MM.1S (cell line): Measurements from ENCODE around the gene PAGE5.

Experiments
- DNase-seq: peaks from one replicate; pipeline ENCODE4 v3.0.0-alpha.2; 2015
- H2AFZ ChIP-seq: fragments of 300-600 bp; sonication (generic); 2 replicates; pipeline ENCODE4 v1.6.0; 2016; ENCODE audit warnings: antibody characterized with exemption, low read length
- H3F3A ChIP-seq: fragments of 300-600 bp; sonication (generic); 2 replicates; pipeline ENCODE4 v1.6.1; 2016; ENCODE audit warnings: mild to moderate bottlenecking, antibody characterized with exemption, low read length, moderate library complexity, mixed read lengths; ENCODE audit not compliant: insufficient read depth
- H3K27ac ChIP-seq: fragments of 300-600 bp; sonication (generic); 2 replicates; pipeline ENCODE4 v1.5.1; 2016; ENCODE audit warnings: mild to moderate bottlenecking, low read length
- H3K27me3 ChIP-seq: fragments of 300-600 bp; sonication (generic); replicated peaks from 2 replicates; pipeline ENCODE4 v1.6.0; 2016; ENCODE audit warnings: low read length; ENCODE audit not compliant: insufficient read depth
- H3K36me3 ChIP-seq: fragments of 300-600 bp; sonication (generic); replicated peaks from 2 replicates; pipeline ENCODE4 v1.6.1; 2016; ENCODE audit warnings: mild to moderate bottlenecking, low read length, mixed read lengths; ENCODE audit not compliant: insufficient read depth
- H3K4me1 ChIP-seq: fragments of 300-600 bp; sonication (generic); 2 replicates; pipeline ENCODE4 v1.6.1; 2016; ENCODE audit warnings: low read length, mixed read lengths
- H3K4me2 ChIP-seq: fragments of 300-600 bp; sonication (generic); 2 replicates; pipeline ENCODE4 v1.6.0; 2016; ENCODE audit warnings: low read depth, low read length
- H3K4me3 ChIP-seq: fragments of 300-600 bp; sonication (generic); 2 replicates; pipeline ENCODE4 v1.5.1; 2016; ENCODE audit warnings: low read length, mixed read lengths
- H3K79me2 ChIP-seq: fragments of 300-600 bp; sonication (generic); 2 replicates; pipeline ENCODE4 v1.6.1; 2016; ENCODE audit warnings: mixed run types, low read length, mixed read lengths
- H3K9ac ChIP-seq: fragments of 300-600 bp; sonication (generic); 2 replicates; pipeline ENCODE4 v1.6.1; 2016; ENCODE audit warnings: low read length, mixed read lengths
- H3K9me2 ChIP-seq: fragments of 300-600 bp; sonication (generic); replicated peaks from 2 replicates; pipeline ENCODE4 v1.6.1; 2016; ENCODE audit warnings: mild to moderate bottlenecking, low read length, mixed read lengths; ENCODE audit not compliant: insufficient read depth
- H3K9me3 ChIP-seq: fragments of 300-600 bp; sonication (generic); replicated peaks from 2 replicates; pipeline ENCODE4 v1.6.1; 2016; ENCODE audit warnings: mild to moderate bottlenecking, low read length, mixed read lengths; ENCODE audit not compliant: insufficient read depth
- H4K20me1 ChIP-seq: fragments of 300-600 bp; sonication (generic); 2 replicates; pipeline ENCODE4 v1.6.1; 2016; ENCODE audit warnings: mild to moderate bottlenecking, low read length, moderate library complexity, mixed read lengths; ENCODE audit not compliant: insufficient read depth
- EZH2 ChIP-seq: fragments of 300-600 bp; sonication (generic); optimal IDR thresholded peaks from 2 replicates; pipeline ENCODE3; 2017; ENCODE audit warnings: low read depth, mild to moderate bottlenecking, antibody characterized with exemption, low read length, mixed read lengths
- EZH2phosphoT487 ChIP-seq: fragments of 300-600 bp; sonication (generic); IDR thresholded peaks from 2 replicates; pipeline ENCODE4 v1.6.1; 2018; ENCODE audit warnings: antibody characterized with exemption, low read length
- TF ChIP-seq, protein P1 (sequence below): fragments of 300-600 bp; sonication (generic); IDR thresholded peaks from 2 replicates; pipeline ENCODE4 v1.5.1; 2016; ENCODE audit warnings: antibody characterized with exemption, low read length, mixed read lengths

PAGE5 gene

GRCh38 chrX:55213381-55213780 is 6.8 kb upstream of the PAGE5 start:
- no peaks in the 10 kb centered on the region for H3K79me2 ChIP-seq
- H3K9me3 ChIP-seq: no peaks in the 10 kb centered on the region
- H3K27ac ChIP-seq: no peak overlapping the region
- no peak overlapping the region for H3K9ac ChIP-seq
- no peaks in the 10 kb centered on the region for H3F3A ChIP-seq
- H4K20me1 ChIP-seq: no peaks in the 10 kb centered on the region
- no peaks in the 10 kb centered on the region for H3K4me1 ChIP-seq
- no peaks in the 10 kb centered on the region for H3K36me3 ChIP-seq
- no peaks in the 10 kb centered on the region for H3K9me2 ChIP-seq
- no peak for DNase-seq
- no peak overlapping the region for H3K4me2 ChIP-seq
- no peak overlapping the region for H2AFZ ChIP-seq
- H3K27me3 ChIP-seq: no peaks in the 10 kb centered on the region
- no peak overlapping the region for H3K4me3 ChIP-seq
- TF ChIP-seq EZH2 (no peak), EZH2phosphoT487 (no peak)
- TF ChIP-seq, protein P1, sequence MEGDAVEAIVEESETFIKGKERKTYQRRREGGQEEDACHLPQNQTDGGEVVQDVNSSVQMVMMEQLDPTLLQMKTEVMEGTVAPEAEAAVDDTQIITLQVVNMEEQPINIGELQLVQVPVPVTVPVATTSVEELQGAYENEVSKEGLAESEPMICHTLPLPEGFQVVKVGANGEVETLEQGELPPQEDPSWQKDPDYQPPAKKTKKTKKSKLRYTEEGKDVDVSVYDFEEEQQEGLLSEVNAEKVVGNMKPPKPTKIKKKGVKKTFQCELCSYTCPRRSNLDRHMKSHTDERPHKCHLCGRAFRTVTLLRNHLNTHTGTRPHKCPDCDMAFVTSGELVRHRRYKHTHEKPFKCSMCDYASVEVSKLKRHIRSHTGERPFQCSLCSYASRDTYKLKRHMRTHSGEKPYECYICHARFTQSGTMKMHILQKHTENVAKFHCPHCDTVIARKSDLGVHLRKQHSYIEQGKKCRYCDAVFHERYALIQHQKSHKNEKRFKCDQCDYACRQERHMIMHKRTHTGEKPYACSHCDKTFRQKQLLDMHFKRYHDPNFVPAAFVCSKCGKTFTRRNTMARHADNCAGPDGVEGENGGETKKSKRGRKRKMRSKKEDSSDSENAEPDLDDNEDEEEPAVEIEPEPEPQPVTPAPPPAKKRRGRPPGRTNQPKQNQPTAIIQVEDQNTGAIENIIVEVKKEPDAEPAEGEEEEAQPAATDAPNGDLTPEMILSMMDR: no peak

GRCh38 chrX:55240788-55241340 is 20.7 kb downstream of the PAGE5 start:
- no peaks in the 10 kb centered on the region for H3K4me1 ChIP-seq
- H4K20me1 ChIP-seq: no peaks in the 10 kb centered on the region
- no peaks in the 10 kb centered on the region for H3K27me3 ChIP-seq
- no peak overlapping the region for H2AFZ ChIP-seq
- no peak overlapping the region for H3K9ac ChIP-seq
- no peak overlapping the region for H3K27ac ChIP-seq
- no peak overlapping the region for H3K4me3 ChIP-seq
- no peak overlapping the region for H3K4me2 ChIP-seq
- no peaks in the 10 kb centered on the region for H3K79me2 ChIP-seq
- TF ChIP-seq EZH2phosphoT487 (no peak), EZH2 (no peak)
- TF ChIP-seq, protein P1: no peak
- H3K9me2 ChIP-seq: no peaks in the 10 kb centered on the region
- H3F3A ChIP-seq: no peaks in the 10 kb centered on the region
- no peaks in the 10 kb centered on the region for H3K9me3 ChIP-seq
- H3K36me3 ChIP-seq: no peaks in the 10 kb centered on the region
- DNase-seq: no peak

- Histone ChIP-seq H3K9me3 (no peaks in the 10 kb centered on the region), H3K4me3 (no peak overlapping the region), H3K79me2 (no peaks in the 10 kb centered on the region), H3F3A (no peaks in the 10 kb centered on the region), H3K27me3 (no peaks in the 10 kb centered on the region), H3K9ac (no peak overlapping the region), H3K27ac (no peak overlapping the region), H2AFZ (no peak overlapping the region), H3K4me2 (no peak overlapping the region), H4K20me1 (no peaks in the 10 kb centered on the region), H3K9me2 (no peaks in the 10 kb centered on the region), H3K36me3 (no peaks in the 10 kb centered on the region), H3K4me1 (no peaks in the 10 kb centered on the region)
- DNase-seq: no peak
- TF ChIP-seq EZH2phosphoT487: no peak
- no peak for TF ChIP-seq EZH2
- TF ChIP-seq, protein P1: no peak
Observed at GRCh38 chrX:55253528-55253927, 33.4 kb downstream of the PAGE5 start.
